GM23338 (cell line): ENCODE results near the gene CABLES2. TPM values are rescaled to one million over a fixed set of nuclear protein-coding genes. Genes with fewer than 3 reads are reported as not detected.
A peak's percentile ranks its signal among the peaks of the same experiment; 100 is the strongest.

Experiments
- ATAC-seq: fragments of 200-7000 bp; cut with Tn5 transposase; 3 replicates; pipeline ENCODE4 v1.9.1; 2020
- DNase-seq: peaks from one replicate; pipeline ENCODE4 v3.0.0-alpha.2; 2015; ENCODE audit warnings: low spot score
- H2AFZ ChIP-seq: fragments of 200-600 bp; sonication (generic); 2 replicates; pipeline ENCODE4 v1.8.0; 2016; ENCODE audit warnings: antibody characterized with exemption, mild to moderate bottlenecking, moderate library complexity
- H3F3A ChIP-seq: fragments of 200-600 bp; sonication (generic); replicated peaks from 2 replicates; pipeline ENCODE4 v1.8.0; 2017; ENCODE audit warnings: antibody characterized with exemption, mixed run types, low read depth
- H3K27ac ChIP-seq: fragments of 200-600 bp; sonication (generic); 2 replicates; pipeline ENCODE4 v1.6.1; 2016; ENCODE audit warnings: low read depth
- H3K27me3 ChIP-seq: fragments of 200-600 bp; sonication (generic); 2 replicates; pipeline ENCODE4 v1.8.0; 2016; ENCODE audit warnings: mild to moderate bottlenecking, mixed run types, moderate library complexity; ENCODE audit not compliant: insufficient read depth
- H3K36me3 ChIP-seq: fragments of 200-600 bp; sonication (generic); 2 replicates; pipeline ENCODE4 v1.8.0; 2016; ENCODE audit warnings: mild to moderate bottlenecking; ENCODE audit not compliant: insufficient read depth
- H3K4me1 ChIP-seq: fragments of 200-600 bp; sonication (generic); 2 replicates; pipeline ENCODE4 v1.8.0; 2016; ENCODE audit warnings: mild to moderate bottlenecking, moderate library complexity; ENCODE audit not compliant: insufficient read depth
- H3K4me2 ChIP-seq: fragments of 200-600 bp; sonication (generic); 2 replicates; pipeline ENCODE4 v1.7.1; 2017; ENCODE audit warnings: mixed run types
- H3K4me3 ChIP-seq: fragments of 200-600 bp; sonication (generic); 2 replicates; pipeline ENCODE4 v1.6.1; 2016; ENCODE audit warnings: mixed run types
- H3K79me2 ChIP-seq: fragments of 200-600 bp; sonication (generic); replicated peaks from 2 replicates; pipeline ENCODE4 v1.8.0; 2017; ENCODE audit warnings: mild to moderate bottlenecking; ENCODE audit not compliant: insufficient read depth
- H3K9me2 ChIP-seq: fragments of 200-600 bp; sonication (generic); 2 replicates; pipeline ENCODE4 v1.8.0; 2017; ENCODE audit not compliant: insufficient read depth
- H4K20me1 ChIP-seq: fragments of 200-600 bp; sonication (generic); replicated peaks from 2 replicates; pipeline ENCODE4 v1.8.0; 2017; ENCODE audit warnings: mild to moderate bottlenecking; ENCODE audit not compliant: insufficient read depth
- H3K27ac Mint-ChIP-seq: 2 replicates; pipeline ENCODE4 v1.8.0; 2020; ENCODE audit warnings: inconsistent platforms, mild to moderate bottlenecking, moderate library complexity, mixed read lengths
- H3K27me3 Mint-ChIP-seq: 3 replicates; pipeline ENCODE4 v1.8.0; 2022; ENCODE audit warnings: low read depth, mild to moderate bottlenecking, moderate library complexity, mixed read lengths, inconsistent platforms; ENCODE audit not compliant: insufficient read depth, poor library complexity
- H3K36me3 Mint-ChIP-seq: 3 replicates; pipeline ENCODE4 v1.8.0; 2021; ENCODE audit warnings: low read depth, mild to moderate bottlenecking, inconsistent platforms, moderate library complexity, mixed read lengths
- H3K4me1 Mint-ChIP-seq: 3 replicates; pipeline ENCODE4 v1.8.0; 2020; ENCODE audit warnings: mild to moderate bottlenecking, inconsistent platforms, mixed read lengths
- H3K4me3 Mint-ChIP-seq: 3 replicates; pipeline ENCODE4 v1.8.0; 2021; ENCODE audit warnings: moderate library complexity, mild to moderate bottlenecking, inconsistent platforms, mixed read lengths
- H3K9me3 Mint-ChIP-seq: 3 replicates; pipeline ENCODE4 v1.8.0; 2020; ENCODE audit warnings: moderate library complexity, mild to moderate bottlenecking, inconsistent platforms, mixed read lengths
- CREB1 ChIP-seq: fragments of 250-450 bp; sonication (Bioruptor Pico); IDR thresholded peaks from 2 replicates; pipeline ENCODE4 v1.5.0; 2020; ENCODE audit warnings: low read depth, mild to moderate bottlenecking, moderate library complexity
- CTCF ChIP-seq, 2 experiments: fragments of 200-600 bp in 1 of 2; sonication (generic) in 1 of 2; conservative IDR thresholded peaks; 2 replicates each; pipeline versions ENCODE4 v1.5.1 to v1.6.1; 2016 to 2017; ENCODE audit warnings: antibody characterized with exemption in 2 of 2, low read depth in 2 of 2, mild to moderate bottlenecking in 2 of 2, moderate library complexity in 1 of 2
- EZH2 ChIP-seq: fragments of 200-600 bp; sonication (generic); IDR thresholded peaks from one replicate; pipeline ENCODE4 v1.8.0; 2017; ENCODE audit warnings: antibody characterized with exemption, mild to moderate bottlenecking, low read depth; ENCODE audit not compliant: unreplicated experiment
- EZH2phosphoT487 ChIP-seq: fragments of 200-600 bp; sonication (generic); IDR thresholded peaks from one replicate; pipeline ENCODE4 v1.8.1; 2018; ENCODE audit warnings: antibody characterized with exemption; ENCODE audit not compliant: unreplicated experiment
- JUNB ChIP-seq: IDR thresholded peaks from one replicate; pipeline ENCODE4 v1.6.1; 2016; ENCODE audit warnings: antibody characterized with exemption; ENCODE audit not compliant: unreplicated experiment
- NANOG ChIP-seq: IDR thresholded peaks from 2 replicates; pipeline ENCODE4 v1.6.1; 2016; ENCODE audit warnings: antibody characterized with exemption, borderline replicate concordance
- POLR2AphosphoS5 ChIP-seq: IDR thresholded peaks from 2 replicates; pipeline ENCODE4 v1.6.1; 2016; ENCODE audit warnings: antibody characterized with exemption, low read depth
- REST ChIP-seq: IDR thresholded peaks from one replicate; pipeline ENCODE4 v1.6.1; 2018; ENCODE audit warnings: antibody characterized with exemption; ENCODE audit not compliant: unreplicated experiment
- STAT1 ChIP-seq: IDR thresholded peaks from one replicate; pipeline ENCODE4 v1.6.1; 2016; ENCODE audit warnings: antibody characterized with exemption; ENCODE audit not compliant: unreplicated experiment
- ZNF114 ChIP-seq: fragments of 250-450 bp; sonication (Bioruptor Pico); IDR thresholded peaks from 2 replicates; pipeline ENCODE4 v1.5.0; 2020; ENCODE audit warnings: mild to moderate bottlenecking, moderate library complexity
- ZNF331 ChIP-seq: fragments of 250-450 bp; sonication (Bioruptor Pico); IDR thresholded peaks from 2 replicates; pipeline ENCODE4 v1.5.0; 2020; ENCODE audit warnings: low read depth, mild to moderate bottlenecking, moderate library complexity
- polyA plus RNA-seq: library from polyadenylated mRNA; unstranded; fragments of >200 nt; fragmentation: Nextera tagmentation; extraction: Ambion mirVana; gene quantifications from 2 replicates; pipeline ENCODE4 v1.2.1, GENCODE V29; 2016
- total RNA-seq: library from RNA; depleted of rRNA; stranded (reverse); fragments of >200 nt; shearing (Covaris generic); gene quantifications from 2 replicates; pipeline ENCODE4 v1.2.3, GENCODE V29; 2014
- TF ChIP-seq, protein P1 (sequence below): IDR thresholded peaks from 2 replicates; pipeline ENCODE4 v1.6.1; 2016; ENCODE audit warnings: antibody characterized with exemption

CABLES2 gene
- total and polyA plus RNA-seq, 2 experiments from 2014 or later = 4.3 to 12.7 TPM

- peak within 1 kb of the TSS; percentile 56 for H3K4me3 Mint-ChIP-seq
- DNase-seq (peak; percentile 94), ATAC-seq (peak; percentile 77)
- no peaks in the 10 kb centered on the region for H3K36me3 ChIP-seq
- H3K4me1 ChIP-seq = peaks cover 27% of the 10 kb centered on the region
- no peak for TF ChIP-seq STAT1
- TF ChIP-seq CTCF (conservative IDR thresholded peaks at IDR 0.05; ENCODE audit: low read depth in 2 of 2) = 0 out of 4 replicates have a peak, but pooled peaks of 1 of the 2 experiments have one; percentile 16
- peak within 1 kb of the TSS; percentile 69 for H3K4me2 ChIP-seq
- no peaks in the 10 kb centered on the region for H3K79me2 ChIP-seq
- H3K27me3 Mint-ChIP-seq = peaks cover 8% of the 10 kb centered on the region
- H3K4me1 Mint-ChIP-seq = peaks cover 49% of the 10 kb centered on the region
- H3K9me3 Mint-ChIP-seq = no peaks in the 10 kb centered on the region
- 0 out of 2 replicates have a peak within 1 kb of the TSS, but pooled peaks have one; percentile 55 for H3K27ac ChIP-seq
- H4K20me1 ChIP-seq = no peaks in the 10 kb centered on the region
- no peaks in the 10 kb centered on the region for H3K36me3 Mint-ChIP-seq
- H2AFZ ChIP-seq = peak within 1 kb of the TSS; percentile 59; the same call in 1 of the 2 replicates
- peak within 1 kb of the TSS; percentile 32; the same call in 1 of the 2 replicates for H3K4me3 ChIP-seq
- peak within 1 kb of the TSS; percentile 81 for H3K27ac Mint-ChIP-seq
- H3K27me3 ChIP-seq = no peaks in the 10 kb centered on the region
- H3K9me2 ChIP-seq = no peaks in the 10 kb centered on the region
- H3F3A ChIP-seq = peaks cover 9% of the 10 kb centered on the region; the same call in 1 of the 2 replicates
Observed at GRCh38 chr20:62427172-62428001, 20.3 kb upstream of the CABLES2 start, which contains the start of gene RBBP8NL. TSS of gene RBBP8NL (minus strand) at chr20:62427539. CDS start at chr20:62419647, 7,892 bp downstream.

DNA sequence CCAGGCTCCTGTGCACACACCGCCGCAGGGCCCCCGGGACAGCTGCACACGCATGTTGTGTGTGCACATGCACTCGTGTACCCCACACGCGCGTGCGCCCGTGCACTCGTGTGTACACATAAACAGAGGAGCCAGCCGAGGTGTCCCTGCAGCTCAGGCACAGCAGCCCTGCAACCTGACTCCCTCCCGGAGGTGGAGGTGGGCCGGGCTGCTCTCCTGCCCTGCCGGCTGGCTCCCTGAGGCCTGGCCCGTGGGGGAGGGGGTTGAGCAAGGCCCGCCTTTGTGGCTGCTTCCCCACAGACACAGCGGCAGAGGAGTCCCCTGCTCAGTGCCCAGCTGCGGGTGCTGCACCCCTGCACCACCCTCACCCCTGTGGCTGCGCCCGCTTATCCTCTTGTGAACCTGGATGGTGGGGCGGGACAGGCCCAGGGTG, 19.6 kb upstream of the CABLES2 start:
- Histone ChIP-seq H3K36me3 (no peaks in the 10 kb centered on the region), H3K4me3 (peak overlapping the region; percentile 32; the same call in 1 of the 2 replicates), H3F3A (peaks cover 11% of the 10 kb centered on the region), H3K4me1 (peaks cover 27% of the 10 kb centered on the region), H3K79me2 (no peaks in the 10 kb centered on the region), H3K27me3 (no peaks in the 10 kb centered on the region), H3K27ac (0 out of 2 replicates have a peak overlapping the region, but pooled peaks have one; percentile 55), H3K9me2 (no peaks in the 10 kb centered on the region), H2AFZ (peak overlapping the region; percentile 59; the same call in 1 of the 2 replicates), H3K4me2 (peak overlapping the region; percentile 69), H4K20me1 (no peaks in the 10 kb centered on the region)
- Mint-ChIP-seq H3K4me3 (peak overlapping the region; percentile 56), H3K27ac (no peak overlapping the region; the same call in 1 of the 2 replicates), H3K36me3 (no peaks in the 10 kb centered on the region), H3K27me3 (peaks cover 8% of the 10 kb centered on the region), H3K9me3 (no peaks in the 10 kb centered on the region), H3K4me1 (peaks cover 49% of the 10 kb centered on the region)
- peak; percentile 75 for ATAC-seq
- peak; percentile 71 for DNase-seq
- TF ChIP-seq EZH2phosphoT487 = no peak
- TF ChIP-seq, protein P1, sequence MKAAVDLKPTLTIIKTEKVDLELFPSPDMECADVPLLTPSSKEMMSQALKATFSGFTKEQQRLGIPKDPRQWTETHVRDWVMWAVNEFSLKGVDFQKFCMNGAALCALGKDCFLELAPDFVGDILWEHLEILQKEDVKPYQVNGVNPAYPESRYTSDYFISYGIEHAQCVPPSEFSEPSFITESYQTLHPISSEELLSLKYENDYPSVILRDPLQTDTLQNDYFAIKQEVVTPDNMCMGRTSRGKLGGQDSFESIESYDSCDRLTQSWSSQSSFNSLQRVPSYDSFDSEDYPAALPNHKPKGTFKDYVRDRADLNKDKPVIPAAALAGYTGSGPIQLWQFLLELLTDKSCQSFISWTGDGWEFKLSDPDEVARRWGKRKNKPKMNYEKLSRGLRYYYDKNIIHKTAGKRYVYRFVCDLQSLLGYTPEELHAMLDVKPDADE = no peak
- no peak for TF ChIP-seq STAT1
- no peak for TF ChIP-seq EZH2
- TF ChIP-seq ZNF331 (CRISPR knock-in tag) = no peak
- no peak for TF ChIP-seq NANOG
- no peak for TF ChIP-seq POLR2AphosphoS5
- TF ChIP-seq REST = no peak
- TF ChIP-seq CTCF (conservative IDR thresholded peaks at IDR 0.05; ENCODE audit: low read depth in 2 of 2) = no peak
- no peak for TF ChIP-seq ZNF114
- TF ChIP-seq CREB1 (CRISPR knock-in tag) = no peak
- no peak for TF ChIP-seq JUNB
